ENCODE results near the gene RPL39L. TPM values are rescaled to one million over a fixed set of nuclear protein-coding genes. Genes with fewer than 3 reads are reported as not detected.

RPL39L gene
- total and polyA plus RNA-seq, 10 of the 15 experiments (the other 5 are each of a cell fraction or from before 2014, with no cell fraction given) = 12.5 to 67.8 (median 31.3) TPM

DNA sequence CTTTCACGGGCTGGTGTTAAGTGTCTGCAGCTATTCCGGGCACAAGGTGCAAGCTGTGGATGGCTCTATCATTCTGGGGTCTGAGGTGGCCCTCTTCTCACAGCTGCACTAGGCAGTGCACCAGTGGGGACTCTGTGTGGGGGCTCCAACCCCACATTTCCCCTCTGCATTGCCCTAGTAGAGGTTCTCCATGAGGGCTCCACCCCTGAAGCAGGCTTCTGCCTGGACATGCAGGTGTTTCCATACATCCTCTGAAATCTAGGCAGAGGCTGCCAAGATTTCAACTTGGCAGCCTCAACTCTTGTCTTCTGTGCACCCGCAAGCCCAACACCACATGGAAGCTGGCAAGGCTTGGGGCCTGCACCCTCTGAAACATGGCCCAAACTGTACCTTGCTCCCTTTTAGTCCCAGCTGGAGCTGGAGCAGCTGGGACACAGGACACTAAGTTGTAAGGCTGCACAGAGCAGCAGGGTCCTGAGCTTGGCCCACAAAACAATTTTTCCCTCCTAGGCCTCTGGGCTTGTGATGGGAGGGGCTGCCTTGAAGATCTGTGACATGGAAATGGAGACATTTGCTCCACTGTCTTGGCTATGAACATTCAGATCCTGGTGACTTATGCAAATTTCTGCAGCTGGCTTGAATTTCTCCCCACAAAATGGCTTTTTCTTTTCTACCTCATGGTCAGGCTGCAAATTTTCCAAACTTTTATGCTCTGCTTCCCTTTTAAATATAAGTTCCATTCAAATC, 6.0 kb upstream of the RPL39L start:
- no peak overlapping the region for H3K9ac ChIP-seq (ENCODE audit: control insufficient read depth, insufficient read depth, low read length)
- no peaks in the 10 kb centered on the region for H3K36me3 ChIP-seq (ENCODE audit: control insufficient read depth in 2 of 2, insufficient read depth in 2 of 2, low read length in 1 of 2)
- H3K4me2 ChIP-seq (ENCODE audit: control insufficient read depth, insufficient read depth) = no peak overlapping the region
- no peaks in the 10 kb centered on the region for H3K79me2 ChIP-seq (ENCODE audit: control insufficient read depth, insufficient read depth, low read length)
- ChIA-PET RAD21 (ENCODE audit: unreplicated experiment) (no interaction called here), SMC1A (ENCODE audit: uncharacterized antibody, unreplicated experiment) (no interaction called here), POLR2A (no interaction called here), CTCF (interaction anchor here (2.0 kb wide), 1 partner anchor 32 kb away, joined by 8 read pairs; no protein-coding TSS in a partner anchor)
- H4K20me1 ChIP-seq (ENCODE audit: control insufficient read depth, insufficient read depth) = no peaks in the 10 kb centered on the region
- peaks cover 15% of the 10 kb centered on the region for H3K9me3 ChIP-seq (replicated peaks; ENCODE audit: control insufficient read depth, insufficient read depth, low read length)
- DNase-seq (ENCODE audit: low read depth, low spot score) (no peak), ATAC-seq (no peak), FAIRE-seq (no peak)
- H3K27ac ChIP-seq (ENCODE audit: control insufficient read depth, insufficient read depth) = no peak overlapping the region
- TF ChIP-seq, protein P1, sequence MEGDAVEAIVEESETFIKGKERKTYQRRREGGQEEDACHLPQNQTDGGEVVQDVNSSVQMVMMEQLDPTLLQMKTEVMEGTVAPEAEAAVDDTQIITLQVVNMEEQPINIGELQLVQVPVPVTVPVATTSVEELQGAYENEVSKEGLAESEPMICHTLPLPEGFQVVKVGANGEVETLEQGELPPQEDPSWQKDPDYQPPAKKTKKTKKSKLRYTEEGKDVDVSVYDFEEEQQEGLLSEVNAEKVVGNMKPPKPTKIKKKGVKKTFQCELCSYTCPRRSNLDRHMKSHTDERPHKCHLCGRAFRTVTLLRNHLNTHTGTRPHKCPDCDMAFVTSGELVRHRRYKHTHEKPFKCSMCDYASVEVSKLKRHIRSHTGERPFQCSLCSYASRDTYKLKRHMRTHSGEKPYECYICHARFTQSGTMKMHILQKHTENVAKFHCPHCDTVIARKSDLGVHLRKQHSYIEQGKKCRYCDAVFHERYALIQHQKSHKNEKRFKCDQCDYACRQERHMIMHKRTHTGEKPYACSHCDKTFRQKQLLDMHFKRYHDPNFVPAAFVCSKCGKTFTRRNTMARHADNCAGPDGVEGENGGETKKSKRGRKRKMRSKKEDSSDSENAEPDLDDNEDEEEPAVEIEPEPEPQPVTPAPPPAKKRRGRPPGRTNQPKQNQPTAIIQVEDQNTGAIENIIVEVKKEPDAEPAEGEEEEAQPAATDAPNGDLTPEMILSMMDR (IDR thresholded peaks at IDR 0.05 in 2 of 3, conservative IDR thresholded peaks at IDR 0.05 in 1 of 3; ENCODE audit: control insufficient read depth in 2 of 3, extremely low read depth in 1 of 3, insufficient read depth in 1 of 3, low read depth in 3 of 3, low read length in 3 of 3) = no peak
- no peak for TF ChIP-seq PML (IDR thresholded peaks at IDR 0.05; ENCODE audit: low read length)
- no peak for TF ChIP-seq NFYA (IDR thresholded peaks at IDR 0.05; ENCODE audit: borderline replicate concordance, low read depth, low read length)
- no peak for TF ChIP-seq ETV6 (conservative IDR thresholded peaks at IDR 0.05 in 1 of 2, IDR thresholded peaks at IDR 0.05 in 1 of 2; ENCODE audit: borderline replicate concordance in 1 of 2, low read depth in 1 of 2)
- TF ChIP-seq HSF1 (IDR thresholded peaks at IDR 0.05; ENCODE audit: low read depth, low read length) = no peak
- no peak for TF ChIP-seq CBFB (IDR thresholded peaks at IDR 0.05; ENCODE audit: low read depth)
- no peak for TF ChIP-seq ZSCAN29 (IDR thresholded peaks at IDR 0.05)
- no peak for TF ChIP-seq EZH2 (IDR thresholded peaks at IDR 0.05; ENCODE audit: borderline replicate concordance, control insufficient read depth, low read depth, low read length)
- no peak for TF ChIP-seq HDAC2 (IDR thresholded peaks at IDR 0.05)
- no peak for TF ChIP-seq SUZ12 (IDR thresholded peaks at IDR 0.05; ENCODE audit: unreplicated experiment)
- TF ChIP-seq TCF7 (IDR thresholded peaks at IDR 0.05; ENCODE audit: borderline replicate concordance) = no peak
- no peak for TF ChIP-seq ZBTB33 (IDR thresholded peaks at IDR 0.05)
- TF ChIP-seq, protein P2, sequence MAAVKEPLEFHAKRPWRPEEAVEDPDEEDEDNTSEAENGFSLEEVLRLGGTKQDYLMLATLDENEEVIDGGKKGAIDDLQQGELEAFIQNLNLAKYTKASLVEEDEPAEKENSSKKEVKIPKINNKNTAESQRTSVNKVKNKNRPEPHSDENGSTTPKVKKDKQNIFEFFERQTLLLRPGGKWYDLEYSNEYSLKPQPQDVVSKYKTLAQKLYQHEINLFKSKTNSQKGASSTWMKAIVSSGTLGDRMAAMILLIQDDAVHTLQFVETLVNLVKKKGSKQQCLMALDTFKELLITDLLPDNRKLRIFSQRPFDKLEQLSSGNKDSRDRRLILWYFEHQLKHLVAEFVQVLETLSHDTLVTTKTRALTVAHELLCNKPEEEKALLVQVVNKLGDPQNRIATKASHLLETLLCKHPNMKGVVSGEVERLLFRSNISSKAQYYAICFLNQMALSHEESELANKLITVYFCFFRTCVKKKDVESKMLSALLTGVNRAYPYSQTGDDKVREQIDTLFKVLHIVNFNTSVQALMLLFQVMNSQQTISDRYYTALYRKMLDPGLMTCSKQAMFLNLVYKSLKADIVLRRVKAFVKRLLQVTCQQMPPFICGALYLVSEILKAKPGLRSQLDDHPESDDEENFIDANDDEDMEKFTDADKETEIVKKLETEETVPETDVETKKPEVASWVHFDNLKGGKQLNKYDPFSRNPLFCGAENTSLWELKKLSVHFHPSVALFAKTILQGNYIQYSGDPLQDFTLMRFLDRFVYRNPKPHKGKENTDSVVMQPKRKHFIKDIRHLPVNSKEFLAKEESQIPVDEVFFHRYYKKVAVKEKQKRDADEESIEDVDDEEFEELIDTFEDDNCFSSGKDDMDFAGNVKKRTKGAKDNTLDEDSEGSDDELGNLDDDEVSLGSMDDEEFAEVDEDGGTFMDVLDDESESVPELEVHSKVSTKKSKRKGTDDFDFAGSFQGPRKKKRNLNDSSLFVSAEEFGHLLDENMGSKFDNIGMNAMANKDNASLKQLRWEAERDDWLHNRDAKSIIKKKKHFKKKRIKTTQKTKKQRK (IDR thresholded peaks at IDR 0.05; ENCODE audit: low read depth, low read length) = no peak
- H3K4me1 ChIP-seq (ENCODE audit: control insufficient read depth, insufficient read depth, low read length) = no peaks in the 10 kb centered on the region; the same call in 1 of the 2 replicates
- 47% methylated on average over 3 of the region's 3 CpGs for WGBS (ENCODE audit: insufficient coverage, insufficient replicate concordance, low lambda C conversion rate, missing lambda C conversion rate)
- no peak overlapping the region for H3K4me3 ChIP-seq
- BruUV-seq (replicated peaks) = no TSS peak
- intact Hi-C loops (cut with micrococcal nuclease; ENCODE audit: unreplicated experiment) (no loop called here), in situ Hi-C loops (cut with MboI) (no loop called here)
- no peak overlapping the region for H2AFZ ChIP-seq (ENCODE audit: control insufficient read depth, low read depth, low read length)
- no peaks in the 10 kb centered on the region for H3K27me3 ChIP-seq (replicated peaks in 1 of 2; ENCODE audit: control insufficient read depth in 2 of 2, insufficient read depth in 2 of 2, low read length in 1 of 2)

All from GM12878 (cell line).